Cardiac septum (tissue), 1 donor: ENCODE results near the gene CDK6. TPM values are rescaled to one million over a fixed set of nuclear protein-coding genes. Genes with fewer than 3 reads are reported as not detected.
"Not testable (repeated sequence)": the region's sequence is repeated elsewhere in the genome, so short reads cannot be mapped to it uniquely, and the experiment has no call there.

Source experiments
- DNase-seq: peaks from one replicate; pipeline ENCODE4 v3.0.0-alpha.2; 2020; ENCODE audit warnings: low spot score
- intact Hi-C: fragments of 100-400 bp; cut with DNase I; formaldehyde crosslinking; loops from one replicate; pipeline ENCODE4 v1.14.0; 2022
- total RNA-seq: library from RNA; stranded (reverse); fragmentation: NEBNext Ultra II Directional; extraction: Animal tissue kit (Norgen Biotek cat#: 25700); gene quantifications from one replicate; pipeline ENCODE4 v1.2.1, GENCODE V29; 2021
- donor health status: DM: no; HTN: no; CAD: no.

Gene CDK6
- total RNA-seq, 1 donor from 2014 or later, result 12.4 TPM

GRCh38 chr7:92769844-92770243, 66.5 kb downstream of the CDK6 start:
- no peak for DNase-seq
- intact Hi-C loops, result no loop called here

GRCh38 chr7:92769394-92769699, 67.0 kb downstream of the CDK6 start:
- intact Hi-C loops, result no loop called here
- no peak for DNase-seq

GRCh38 chr7:92768501-92769393, 67.6 kb downstream of the CDK6 start:
- no peak for DNase-seq

GRCh38 chr7:92767437-92767836, 68.9 kb downstream of the CDK6 start:
- intact Hi-C loops, result no loop called here
- DNase-seq, result no peak

More at GRCh38 chr7:92768501-92769393, 67.6 kb downstream of the CDK6 start:
- intact Hi-C loops, result no loop called here

GRCh38 chr7:92766461-92767003, 69.8 kb downstream of the CDK6 start:
- intact Hi-C loops, result no loop called here

GRCh38 chr7:92765725-92766124, 70.6 kb downstream of the CDK6 start:
- intact Hi-C loops, result no loop called here
- DNase-seq, result no peak

More at GRCh38 chr7:92766461-92767003, 69.8 kb downstream of the CDK6 start:
- DNase-seq, result no peak

GRCh38 chr7:92763636-92764423, 72.5 kb downstream of the CDK6 start:
- intact Hi-C loops, result no loop called here
- no peak for DNase-seq

- no peak for DNase-seq
- intact Hi-C loops, result no loop called here
Measured at GRCh38 chr7:92762851-92763250, 73.5 kb downstream of the CDK6 start.

GRCh38 chr7:92761391-92762097, 74.8 kb downstream of the CDK6 start:
- intact Hi-C loops, result no loop called here
- DNase-seq, result no peak

- intact Hi-C loops, result no loop called here
- DNase-seq, result no peak
Measured at GRCh38 chr7:92758796-92759431, 77.5 kb downstream of the CDK6 start.

- DNase-seq, intact Hi-C loops: not testable (repeated sequence)
Measured at GRCh38 chr7:92757311-92757910, 79.0 kb downstream of the CDK6 start.

GRCh38 chr7:92755680-92756079, 80.7 kb downstream of the CDK6 start:
- intact Hi-C loops, result no loop called here
- no peak for DNase-seq

- intact Hi-C loops, result no loop called here
- DNase-seq, result no peak
Measured at GRCh38 chr7:92754919-92755581, 81.3 kb downstream of the CDK6 start.

GRCh38 chr7:92753614-92754013, 82.8 kb downstream of the CDK6 start:
- intact Hi-C loops, result no loop called here
- no peak for DNase-seq

- no peak for DNase-seq
- intact Hi-C loops, result no loop called here
Measured at GRCh38 chr7:92751902-92752901, 84.2 kb downstream of the CDK6 start.

GRCh38 chr7:92750946-92751345, 85.4 kb downstream of the CDK6 start:
- DNase-seq, result no peak
- intact Hi-C loops, result no loop called here

GRCh38 chr7:92750447-92750839, 85.9 kb downstream of the CDK6 start:
- intact Hi-C loops, result no loop called here
- DNase-seq, result no peak
